COR-L47 (cell line): Measurements from ENCODE around the gene TSSK3.

Experiments used
- DNase-seq: peaks from one replicate; lab custom pipeline; 2025; lab: John Stamatoyannopoulos, UW

The TSSK3 gene

DNA sequence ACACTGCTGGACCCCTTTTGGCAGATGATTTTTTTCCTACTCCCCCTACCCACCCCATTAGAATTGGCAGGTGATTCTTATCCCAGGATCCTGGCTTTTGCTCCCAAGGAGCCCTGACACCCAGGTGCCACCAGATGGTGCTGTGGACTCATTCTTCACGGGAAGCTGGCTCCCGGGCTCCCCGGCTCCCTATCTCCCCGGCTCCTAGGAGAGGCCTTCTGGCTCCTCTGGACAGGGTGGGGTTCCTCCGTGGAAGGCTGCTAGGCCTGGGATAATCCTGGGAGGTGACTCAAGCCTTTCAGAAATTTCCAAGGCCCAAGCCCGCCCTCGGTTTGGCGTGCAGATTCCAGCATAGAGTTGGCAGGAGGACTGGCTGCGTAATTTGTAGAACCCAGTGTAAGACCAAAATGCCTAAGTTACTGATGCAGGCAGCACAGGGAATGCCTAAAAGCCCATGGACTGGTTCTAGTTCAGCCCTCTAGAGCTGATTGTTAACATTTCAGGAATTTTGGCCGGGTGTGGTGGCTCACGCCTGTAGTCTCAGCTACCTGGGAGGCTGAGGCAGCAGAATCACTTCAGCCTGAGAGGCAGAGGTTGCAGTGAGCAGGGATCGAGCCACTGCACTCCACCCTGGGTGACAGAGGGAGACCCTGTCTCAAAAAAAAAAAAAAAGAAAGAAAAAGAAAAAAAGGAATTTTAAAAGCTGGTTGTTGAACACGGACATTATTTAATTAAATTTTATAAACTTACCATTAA lies 38.7 kb downstream of the TSSK3 start:
- peak; percentile 70 for DNase-seq

DNA sequence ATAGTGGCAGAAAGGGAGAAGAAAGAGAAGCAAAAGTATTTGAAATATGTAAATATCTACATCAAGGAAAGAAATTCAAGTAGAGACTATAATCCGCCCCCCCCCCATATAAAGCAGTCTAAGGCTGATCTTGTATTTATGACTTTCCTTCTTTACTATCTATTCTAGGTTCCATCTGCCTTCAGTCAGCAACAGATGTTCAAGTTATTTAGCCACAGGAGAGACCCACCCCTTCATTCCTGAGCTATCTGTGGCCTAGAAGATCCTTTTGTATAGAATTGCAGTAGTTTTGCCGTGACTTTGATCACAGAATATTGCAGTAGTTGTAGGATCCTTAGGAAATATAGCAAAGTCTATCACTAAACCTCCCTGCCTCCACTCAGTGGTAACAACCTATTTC lies 42.6 kb downstream of the TSSK3 start:
- no peak for DNase-seq

DNA sequence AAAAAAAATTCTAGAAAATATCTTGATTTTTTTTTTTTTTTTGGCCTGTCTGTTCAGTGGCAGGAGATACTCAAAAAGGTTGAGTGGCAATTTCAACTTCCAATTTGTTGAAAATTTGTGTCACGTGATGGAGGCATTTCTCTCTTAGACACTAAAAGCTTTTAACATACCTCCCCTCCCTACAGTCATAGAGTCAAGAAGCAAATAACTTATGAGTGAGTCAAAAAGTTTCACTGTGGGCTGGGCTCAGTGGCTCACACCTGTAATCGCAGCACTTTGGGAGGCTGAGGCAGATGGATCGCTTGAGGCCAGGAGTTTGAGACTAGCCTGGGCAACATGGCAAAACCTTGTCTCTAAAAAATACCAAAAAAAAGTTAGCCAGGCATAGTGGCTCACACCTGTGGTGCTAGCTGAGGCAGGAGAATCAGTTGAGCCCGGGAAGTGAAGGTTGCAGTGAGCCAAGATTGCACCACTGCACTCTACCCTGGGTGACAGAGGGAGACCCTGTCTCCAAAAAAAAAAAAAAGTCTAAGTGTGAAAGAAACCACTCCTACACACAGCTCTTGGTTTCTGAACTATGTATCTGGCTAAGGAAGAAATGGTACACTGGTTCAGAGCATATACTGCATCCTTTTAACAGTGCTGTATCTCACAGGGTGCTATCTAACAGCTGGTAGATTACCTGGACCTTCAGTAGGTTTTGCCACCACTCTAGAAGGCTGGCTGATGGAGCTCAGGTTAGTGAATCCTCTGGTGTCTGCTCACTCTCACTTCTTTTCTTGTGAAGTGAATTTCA lies 43.5 kb downstream of the TSSK3 start:
- no peak for DNase-seq

DNA sequence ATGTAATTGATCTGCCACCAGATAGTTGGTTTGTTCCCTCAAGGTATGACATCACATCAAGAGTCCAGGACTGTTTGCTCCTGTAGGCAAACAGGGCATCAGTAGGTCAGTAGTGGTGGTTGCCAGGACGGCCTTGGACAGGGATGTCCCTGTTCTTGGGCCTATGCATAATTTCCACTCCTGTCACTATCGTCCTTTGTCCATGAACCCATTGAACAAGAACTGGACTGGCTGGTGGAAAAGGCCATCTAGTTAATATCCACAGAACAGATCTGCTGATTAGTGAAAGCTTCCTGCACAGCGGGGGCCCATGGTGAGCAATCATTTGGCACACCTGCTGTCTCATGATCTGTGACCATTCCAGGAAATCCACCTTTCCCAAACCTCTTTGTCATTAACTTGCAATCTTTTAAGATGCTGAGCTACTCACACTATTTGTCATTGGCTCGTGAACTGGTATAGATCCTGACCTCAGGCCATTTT lies 44.3 kb downstream of the TSSK3 start:
- DNase-seq = no peak

DNA sequence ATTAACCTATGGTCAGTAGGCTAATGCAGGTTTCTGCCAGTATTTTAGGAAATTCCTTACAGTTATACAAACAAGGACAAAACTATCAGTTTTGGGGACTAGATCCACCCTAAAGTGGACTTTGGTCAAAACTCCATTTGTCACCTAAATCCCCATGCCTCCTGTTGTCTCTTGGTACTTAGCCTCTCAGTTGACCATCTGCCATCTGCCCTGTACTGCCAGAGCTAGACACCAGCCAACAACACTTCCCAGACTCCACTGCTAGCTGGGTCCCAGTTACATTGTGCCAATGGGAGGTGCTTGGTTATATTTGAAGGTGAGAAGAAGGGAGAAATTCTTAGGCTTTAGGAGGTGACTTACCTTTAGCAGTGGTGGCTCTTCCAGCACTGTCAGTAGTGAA lies 48.9 kb downstream of the TSSK3 start:
- DNase-seq = no peak

DNA sequence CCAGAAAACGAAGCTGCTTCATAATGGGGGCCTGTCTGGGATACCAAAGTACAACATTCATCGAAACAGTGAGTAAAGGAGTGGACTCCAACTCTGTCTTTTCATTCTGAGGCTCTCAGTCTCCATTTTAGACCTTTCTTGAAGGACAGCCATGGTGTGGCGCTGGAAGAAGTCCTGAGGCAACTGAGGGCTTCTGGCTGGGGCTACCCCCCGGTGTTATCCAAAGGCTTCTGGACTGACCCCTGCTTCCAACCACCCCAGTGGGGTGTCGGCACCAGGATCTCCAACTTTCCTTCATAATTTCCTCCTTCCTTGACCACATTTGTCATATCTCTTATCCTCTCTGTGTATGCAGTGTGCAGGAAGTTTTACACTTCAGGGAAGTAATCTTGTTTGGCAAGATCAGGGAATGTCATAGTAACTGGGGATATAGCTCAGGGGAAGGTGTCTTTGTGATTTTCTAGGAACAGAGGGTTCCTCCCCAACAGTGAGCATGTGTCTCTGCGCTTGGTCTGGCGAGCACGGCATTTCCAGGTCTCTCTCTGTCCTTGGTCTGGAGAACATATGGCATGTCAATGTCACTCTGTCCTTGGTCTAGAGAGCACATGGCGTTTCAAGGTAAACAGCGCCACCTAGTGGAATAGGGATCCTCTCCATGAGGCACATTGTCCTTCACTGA lies 51.3 kb downstream of the TSSK3 start:
- DNase-seq = peak; percentile 57
